GM21526 (cell line): Measurements from ENCODE around the gene DYNLRB1.
A peak's percentile ranks its signal among the peaks of the same experiment; 100 is the strongest.
"Not testable (repeated sequence)": the region's sequence is repeated elsewhere in the genome, so short reads cannot be mapped to it uniquely, and the experiment has no call there.

Experiments used
- ATAC-seq: cut with Tn5 transposase; IDR thresholded peaks from one replicate; pipeline ENCODE4 v1.9.1; 2021; ENCODE audit warnings: moderate library complexity; ENCODE audit not compliant: unreplicated experiment, low FRiP score

The DYNLRB1 gene

GRCh38 chr20:34510575-34510974 is 5.6 kb upstream of the DYNLRB1 start:
- no peak for ATAC-seq

- no peak for ATAC-seq
Measured at GRCh38 chr20:34511891-34512265, 4.3 kb upstream of the DYNLRB1 start.

- ATAC-seq = no peak
Measured at GRCh38 chr20:34512266-34512954, 3.8 kb upstream of the DYNLRB1 start.

- ATAC-seq = no peak
Measured at GRCh38 chr20:34512955-34513419, 3.2 kb upstream of the DYNLRB1 start.

GRCh38 chr20:34514034-34514433 is 2.2 kb upstream of the DYNLRB1 start:
- not testable (repeated sequence) for ATAC-seq

GRCh38 chr20:34514897-34515483 is 1.2 kb upstream of the DYNLRB1 start:
- ATAC-seq = no peak

GRCh38 chr20:34515484-34516246 is 557 bp upstream of the DYNLRB1 start:
- peak; percentile 48 for ATAC-seq

- no peak for ATAC-seq
Measured at GRCh38 chr20:34517114-34517505, 888 bp downstream of the DYNLRB1 start.

- not testable (repeated sequence) for ATAC-seq
Measured at GRCh38 chr20:34518863-34519262, 2.6 kb downstream of the DYNLRB1 start.

- not testable (repeated sequence) for ATAC-seq
Measured at GRCh38 chr20:34519841-34520240, 3.6 kb downstream of the DYNLRB1 start.

GRCh38 chr20:34522969-34523871 is 7.0 kb downstream of the DYNLRB1 start:
- no peak for ATAC-seq

GRCh38 chr20:34524426-34524825 is 8.2 kb downstream of the DYNLRB1 start:
- ATAC-seq = no peak

- ATAC-seq = no peak
Measured at GRCh38 chr20:34525342-34525708, 9.1 kb downstream of the DYNLRB1 start.

GRCh38 chr20:34525709-34526416 is 9.6 kb downstream of the DYNLRB1 start:
- no peak for ATAC-seq

- no peak for ATAC-seq
Measured at GRCh38 chr20:34526466-34526865, 10.2 kb downstream of the DYNLRB1 start.

GRCh38 chr20:34527016-34527415 is 10.8 kb downstream of the DYNLRB1 start:
- no peak for ATAC-seq

- no peak for ATAC-seq
Measured at GRCh38 chr20:34528921-34529297, 12.7 kb downstream of the DYNLRB1 start.

- no peak for ATAC-seq
Measured at GRCh38 chr20:34529742-34530141, 13.5 kb downstream of the DYNLRB1 start.

- ATAC-seq = no peak
Measured at GRCh38 chr20:34530342-34530741, 14.1 kb downstream of the DYNLRB1 start.
